NCI-H774 (cell line): ENCODE measurements around the gene HOXC4.
"Not testable (repeated sequence)": the region's sequence is repeated elsewhere in the genome, so short reads cannot be mapped to it uniquely, and the experiment has no call there.

Experiments
- DNase-seq: peaks from one replicate; lab custom pipeline; 2025; lab: John Stamatoyannopoulos, UW

Gene HOXC4

DNA sequence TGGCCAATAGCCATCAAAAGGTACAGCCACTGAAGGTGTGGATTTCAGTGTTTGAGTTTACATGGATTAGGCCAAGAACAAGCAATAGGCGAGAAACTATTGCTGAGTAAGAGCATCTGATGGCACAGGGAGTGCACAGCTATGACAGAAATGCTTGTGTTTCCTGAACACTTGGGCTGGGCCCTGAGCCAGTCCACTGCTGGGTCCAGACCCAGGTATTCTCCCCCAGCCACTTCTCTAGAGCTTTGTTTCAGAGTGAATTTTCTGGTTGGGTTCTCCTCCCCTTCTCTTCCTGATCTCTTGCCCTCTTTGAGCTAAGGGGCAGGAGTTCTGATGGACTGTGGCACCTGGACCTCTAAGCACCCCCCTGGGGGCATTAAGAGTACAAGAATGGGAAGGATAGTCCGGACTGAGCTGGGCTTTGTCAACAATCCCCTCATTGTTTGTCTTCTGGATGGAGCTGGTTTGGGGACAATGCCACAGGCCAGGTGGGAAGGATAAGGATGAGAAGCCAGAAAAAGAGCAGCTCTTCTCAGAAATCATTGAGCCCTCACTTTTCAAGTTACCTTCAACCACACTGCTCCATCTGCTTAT lies 12.4 kb upstream of the HOXC4 start:
- DNase-seq: no peak

DNA sequence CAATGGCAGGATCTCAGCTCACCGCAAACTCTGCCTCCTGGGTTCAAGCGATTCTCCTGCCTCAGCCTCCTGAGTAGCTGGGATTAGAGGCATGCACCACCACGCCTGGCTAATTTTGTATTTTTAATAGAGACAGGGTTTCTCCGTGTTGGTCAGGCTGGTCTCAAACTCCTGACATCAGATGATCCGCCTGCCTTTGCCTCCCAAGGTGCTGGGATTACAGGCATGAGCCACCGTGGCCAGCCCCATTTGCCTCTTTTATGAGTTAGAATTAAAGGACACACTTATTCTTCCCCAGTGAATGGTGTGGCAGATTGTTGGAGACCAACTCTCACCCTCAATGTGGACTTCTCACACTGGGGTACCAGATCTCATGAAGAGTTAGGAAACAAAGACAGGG lies 11.6 kb upstream of the HOXC4 start:
- not testable (repeated sequence) for DNase-seq

DNA sequence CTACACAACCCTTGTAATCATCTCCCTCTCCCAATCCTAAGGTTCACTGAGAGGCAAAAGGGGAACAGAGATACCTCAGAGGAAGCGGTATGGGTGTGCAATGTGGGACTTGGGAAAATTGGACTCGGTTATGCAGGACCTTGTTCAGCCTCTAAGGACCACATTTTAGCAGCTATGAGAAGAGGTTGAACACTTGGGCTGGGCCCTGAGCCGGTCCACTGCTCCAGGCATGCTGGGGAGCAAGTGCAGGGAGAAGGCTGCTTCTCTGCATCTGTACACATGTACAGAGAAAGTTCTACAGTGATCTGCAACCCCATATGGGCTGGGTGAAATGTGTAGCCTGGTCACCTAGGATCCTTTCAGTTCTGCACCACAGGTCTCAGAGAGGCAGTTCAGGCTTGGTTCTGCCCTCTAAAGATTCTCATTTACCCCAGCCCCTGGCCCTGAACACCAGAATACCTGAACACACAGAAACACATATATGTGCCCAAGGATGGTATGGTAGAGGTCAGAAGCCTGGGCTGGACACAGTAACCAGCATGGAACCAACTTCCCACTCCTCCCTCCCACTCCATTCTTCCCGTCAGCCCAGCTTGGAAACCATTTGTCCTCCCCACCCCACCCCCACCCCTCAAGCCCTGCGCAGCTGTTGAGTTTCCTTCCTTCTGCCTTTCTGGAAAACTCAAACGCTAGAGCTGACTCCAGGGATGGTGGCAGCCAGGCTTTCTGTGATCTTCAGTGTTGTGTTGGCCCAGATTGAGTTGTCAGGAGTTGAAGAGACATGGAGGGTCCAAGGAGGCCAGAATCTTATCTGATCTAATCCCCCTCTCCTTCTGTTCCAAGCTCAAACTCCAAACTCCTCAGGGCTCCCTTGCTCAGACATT lies 10.4 kb upstream of the HOXC4 start:
- no peak for DNase-seq

DNA sequence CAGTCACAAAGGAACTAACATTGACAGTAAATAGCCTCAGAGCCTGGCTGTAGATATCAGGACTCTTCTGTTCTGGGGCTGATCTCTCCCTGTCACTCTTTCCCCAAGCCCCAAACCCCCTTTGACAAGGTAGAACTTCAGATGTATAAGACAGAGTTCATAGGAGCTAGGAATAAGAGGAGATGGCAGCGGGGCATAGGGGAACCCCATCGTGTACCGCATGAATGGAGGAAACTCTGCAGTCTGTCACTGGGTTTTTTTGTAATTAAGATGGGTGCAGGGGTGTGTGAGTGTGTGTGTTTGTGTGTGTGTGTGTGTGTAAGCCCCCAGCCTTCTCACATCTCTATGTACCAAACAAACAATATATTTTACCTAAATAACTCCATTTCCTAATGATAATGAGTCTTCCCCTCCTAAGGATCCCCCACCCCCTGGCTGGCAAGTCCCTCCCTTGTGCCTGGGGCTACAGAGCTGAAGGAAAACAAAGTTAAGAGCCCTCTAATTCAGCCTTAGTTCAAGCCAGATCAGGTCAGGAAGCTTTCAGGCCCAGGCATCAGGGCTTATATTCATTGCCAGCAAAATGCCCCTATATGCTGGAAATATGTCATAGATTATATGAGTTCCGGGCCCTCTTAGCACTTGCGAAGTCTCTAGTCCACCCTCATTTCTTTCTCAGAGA lies 9.1 kb upstream of the HOXC4 start:
- DNase-seq: no peak

DNA sequence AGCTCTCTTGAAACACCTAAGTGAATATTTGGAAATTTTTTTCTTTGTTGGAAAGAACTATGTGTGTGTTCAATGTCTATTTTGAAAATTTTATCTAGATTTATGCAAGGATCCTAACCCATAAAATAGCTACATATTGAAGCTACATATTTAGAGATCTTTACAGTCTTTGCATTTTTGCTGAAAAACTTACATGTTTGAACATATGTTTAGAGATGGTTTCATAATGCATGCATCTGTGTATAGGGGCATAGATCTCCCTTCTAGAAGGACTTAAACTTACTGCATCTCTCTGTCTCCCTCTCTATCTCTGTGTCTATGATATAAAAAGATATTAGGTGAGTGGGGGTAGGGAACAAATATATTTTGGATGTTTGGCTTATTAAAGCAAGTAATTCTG lies 8.2 kb upstream of the HOXC4 start:
- no peak for DNase-seq

DNA sequence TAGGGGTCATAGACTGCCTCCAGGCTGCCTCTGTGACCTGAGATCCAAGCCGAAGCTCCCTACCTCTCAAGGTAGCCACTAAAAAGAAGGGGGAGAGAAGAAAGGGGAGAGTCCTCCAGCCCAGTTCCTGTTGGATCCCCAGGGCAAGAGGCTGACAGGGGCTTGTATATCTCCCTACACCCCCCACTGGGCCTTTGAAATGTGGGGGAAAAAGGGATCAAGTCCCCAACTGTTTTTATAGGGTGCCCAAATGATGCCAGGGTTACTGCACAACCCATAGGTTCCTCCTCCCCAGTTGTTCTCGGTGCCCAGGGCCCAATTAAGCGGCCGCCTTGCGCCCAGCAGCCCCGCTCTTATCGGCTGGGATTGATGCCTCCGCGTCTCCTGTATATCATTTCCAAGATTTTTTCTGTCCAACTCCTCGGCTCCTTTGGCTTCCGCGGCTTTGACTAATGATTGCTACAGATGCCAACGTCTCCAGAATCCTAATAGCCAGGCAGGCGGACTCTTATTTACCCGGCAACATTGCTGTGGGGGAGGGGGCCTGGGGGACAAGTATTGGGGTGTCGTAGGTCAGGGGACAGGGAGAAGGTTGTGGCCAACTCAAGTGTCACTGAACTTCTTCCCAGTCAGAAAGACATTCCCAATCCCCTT lies 7.6 kb upstream of the HOXC4 start:
- DNase-seq: no peak

DNA sequence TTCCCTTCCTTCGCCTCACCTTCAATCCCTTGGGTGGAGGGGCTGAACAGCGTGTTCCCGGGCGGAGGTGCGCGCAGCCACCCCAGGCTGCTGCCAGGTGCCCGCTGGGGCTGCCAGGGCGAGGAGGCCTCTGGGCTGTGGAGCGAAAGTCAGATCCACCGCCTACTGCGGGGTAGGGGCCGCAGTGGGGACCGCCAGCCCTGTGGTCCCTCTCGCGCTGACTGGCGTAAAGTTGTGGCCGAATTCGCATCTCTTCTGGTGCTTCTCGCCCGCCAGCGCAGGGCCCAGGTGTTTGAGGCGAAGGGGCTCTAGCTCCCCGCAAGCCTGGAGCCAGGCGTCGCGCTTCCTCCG lies 6.9 kb upstream of the HOXC4 start:
- DNase-seq: no peak

DNA sequence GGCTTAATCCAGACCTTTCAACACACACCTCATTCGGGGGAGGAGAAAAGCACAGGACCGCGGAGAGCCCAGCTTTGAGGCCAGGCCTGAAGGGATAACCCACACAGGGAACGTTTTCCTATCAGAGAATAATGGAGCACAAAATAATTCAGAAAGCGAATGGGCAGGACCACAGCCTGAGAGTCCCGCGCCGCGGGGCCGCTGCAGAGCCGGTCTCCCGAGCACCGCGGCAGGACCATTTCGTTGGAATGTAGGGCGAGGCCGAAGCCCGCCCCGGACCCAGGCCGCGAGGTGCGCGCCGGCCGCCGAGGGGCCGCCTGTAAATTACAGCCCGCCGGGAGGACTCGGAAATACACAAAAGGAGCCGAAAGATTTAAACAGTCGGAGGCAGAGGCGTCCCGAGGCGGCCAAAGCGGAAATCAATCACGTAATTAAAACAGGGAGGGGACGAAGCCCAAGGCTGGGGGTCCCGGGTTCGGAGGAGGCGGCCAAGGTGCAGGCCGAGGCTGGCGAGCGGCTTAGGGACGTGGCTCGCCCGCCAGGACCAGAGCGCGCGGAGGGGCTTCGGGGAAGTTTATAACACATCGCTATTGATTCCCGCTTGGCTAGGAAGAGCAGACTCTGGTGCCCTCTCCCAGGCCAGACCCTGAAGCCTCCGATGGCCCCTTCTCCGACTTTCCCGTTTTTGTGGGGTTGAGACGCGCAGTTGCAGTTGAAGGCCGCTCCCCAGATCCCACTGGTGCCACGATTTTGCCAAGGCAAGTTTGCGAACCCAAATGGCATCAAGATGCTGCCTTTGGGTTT lies 6.3 kb upstream of the HOXC4 start:
- DNase-seq: no peak

DNA sequence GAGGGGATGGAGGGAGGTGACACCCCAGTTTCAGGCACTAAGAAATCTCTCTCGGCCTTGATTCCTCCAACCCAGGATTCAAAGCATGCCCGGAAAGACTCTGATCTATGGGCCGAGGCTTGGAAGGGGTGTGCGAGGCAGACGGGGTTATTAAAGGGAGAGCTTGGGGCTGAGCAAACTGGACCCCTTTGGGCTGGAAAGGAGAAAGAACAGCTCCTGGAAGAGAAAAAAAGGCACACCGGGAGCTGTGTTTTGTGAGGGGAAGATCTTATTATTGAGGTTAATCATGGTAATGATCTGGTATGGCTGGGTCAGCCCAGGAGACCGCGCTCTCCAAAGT lies 5.7 kb upstream of the HOXC4 start:
- no peak for DNase-seq

DNA sequence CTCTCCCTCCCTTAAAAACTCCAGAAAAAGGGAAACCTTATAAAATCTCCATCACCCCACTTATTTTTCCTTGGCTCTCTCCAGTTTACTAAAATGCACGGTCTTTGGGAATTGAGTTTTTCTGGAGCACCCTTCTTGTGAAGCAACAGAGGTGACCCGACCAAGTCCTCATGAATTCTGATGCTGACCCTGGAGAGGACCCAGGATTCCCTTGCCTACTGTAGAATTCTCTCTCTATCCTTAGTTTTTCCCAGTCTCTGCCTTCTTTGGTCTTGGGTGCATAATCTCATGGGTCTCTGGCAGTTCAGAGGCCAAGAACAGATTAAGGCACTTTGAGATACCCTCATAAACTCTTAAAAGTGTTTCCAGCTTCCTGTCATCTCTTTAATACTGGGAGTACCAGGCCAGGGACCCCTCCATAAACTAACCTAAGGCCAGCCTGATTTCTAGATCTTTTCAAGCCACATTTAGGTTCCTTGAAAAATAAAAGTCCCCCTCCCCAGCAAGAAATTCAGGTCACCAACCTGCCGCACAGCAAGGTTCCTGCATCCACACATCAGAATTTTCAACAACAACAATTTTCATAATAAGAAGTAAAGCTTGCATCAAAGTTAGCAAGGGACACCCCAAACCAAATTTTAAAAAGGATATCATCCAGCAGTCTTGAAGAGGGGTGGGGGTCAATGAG lies 5.1 kb upstream of the HOXC4 start:
- no peak for DNase-seq

DNA sequence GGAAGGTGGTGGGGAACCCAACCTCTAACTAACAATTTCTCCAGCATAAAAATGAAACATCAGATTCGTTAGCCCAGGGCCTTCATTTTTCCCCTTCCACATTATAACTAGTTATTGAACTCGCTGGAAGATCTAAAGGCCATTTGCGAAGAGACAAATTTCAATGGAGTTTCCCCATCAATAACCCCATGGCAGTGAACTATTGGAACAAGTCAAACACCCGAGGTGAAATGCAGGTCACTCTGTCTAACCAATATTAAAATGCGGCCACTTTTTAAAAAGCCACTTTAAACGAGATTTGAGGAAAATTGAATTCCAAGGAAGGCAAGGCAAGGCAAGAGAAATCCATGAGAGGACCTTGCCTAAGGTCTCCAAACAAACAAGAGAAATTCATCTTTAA lies 4.5 kb upstream of the HOXC4 start:
- DNase-seq: no peak

DNA sequence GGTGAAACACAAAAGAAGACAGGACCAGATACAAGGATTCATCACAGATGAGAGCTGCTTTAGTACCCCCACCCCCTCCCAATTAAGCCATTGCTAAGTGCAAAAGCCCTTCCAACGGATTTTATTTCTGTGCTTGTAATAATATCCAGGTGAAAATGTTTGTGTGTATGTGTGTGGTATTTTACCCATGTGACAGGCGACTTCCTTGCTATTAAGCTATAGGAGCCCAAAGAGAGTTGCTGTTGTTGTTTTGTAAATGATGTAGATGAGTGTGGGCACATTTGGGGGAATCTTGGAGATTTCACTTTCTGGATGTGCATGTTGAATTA lies 3.2 kb upstream of the HOXC4 start:
- no peak for DNase-seq

DNA sequence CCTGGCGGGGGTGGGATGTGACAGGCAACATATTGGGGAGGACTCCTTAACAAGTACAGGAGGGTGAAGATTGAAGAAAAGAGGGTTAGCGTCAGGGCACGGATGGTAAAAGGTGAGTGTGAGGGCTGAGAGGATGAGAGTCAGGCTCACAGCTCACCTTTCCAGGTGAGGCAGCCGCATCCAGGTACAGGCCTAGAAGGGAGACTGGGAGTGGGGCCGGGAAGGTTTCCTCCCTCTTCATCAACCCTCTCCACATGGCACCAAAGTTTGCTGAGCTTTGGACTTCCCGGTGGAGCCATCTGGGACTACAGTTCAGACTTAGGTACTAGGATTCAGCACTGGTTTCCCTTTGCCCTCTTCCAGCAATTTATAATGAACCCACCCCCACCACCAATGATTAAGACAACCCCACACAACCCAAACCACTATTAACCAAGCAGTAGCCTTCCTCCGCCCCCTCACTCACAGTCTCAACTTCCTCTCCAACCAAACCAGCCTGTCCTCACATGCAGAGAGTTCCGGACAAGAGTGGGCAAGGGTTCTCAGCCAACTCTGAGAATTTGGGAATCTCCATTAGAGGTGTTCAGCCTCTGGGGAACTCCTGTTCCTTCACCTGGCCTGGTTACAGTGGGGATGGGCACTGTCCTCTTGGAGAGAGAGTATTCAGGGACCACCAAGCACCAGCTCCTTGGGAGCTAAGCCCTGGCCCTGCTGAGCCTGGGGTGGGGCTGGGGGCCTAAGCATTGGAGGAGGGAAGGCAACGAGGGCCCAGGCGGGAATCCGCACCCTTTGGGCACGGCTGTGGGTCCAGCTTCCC lies 2.4 kb upstream of the HOXC4 start:
- no peak for DNase-seq

DNA sequence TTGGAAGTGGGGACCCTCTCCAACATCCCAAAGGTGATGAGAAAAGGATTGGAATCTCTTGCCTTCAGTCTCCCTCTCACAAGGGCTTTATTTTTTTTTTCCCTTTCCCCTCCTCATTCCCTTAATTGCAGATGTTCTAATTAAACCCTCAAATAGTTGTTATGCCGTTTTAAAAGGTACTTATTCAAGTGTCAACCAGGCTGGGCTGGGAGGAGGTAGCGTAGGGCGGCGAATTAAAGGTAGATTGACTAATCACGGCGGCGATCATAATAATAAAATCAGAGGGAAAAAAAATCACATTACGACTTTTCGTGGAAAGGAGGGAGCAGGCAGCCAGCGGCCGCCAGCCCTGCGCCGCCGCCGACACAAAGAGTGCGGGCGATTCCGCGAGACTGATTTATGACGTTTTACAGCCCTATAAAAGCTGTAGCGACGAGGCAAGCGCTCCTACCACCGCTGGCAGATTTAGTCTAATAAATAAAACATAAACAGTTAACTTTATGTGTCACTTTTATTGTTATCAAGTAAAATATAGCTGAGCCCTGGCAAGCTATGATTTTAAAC lies 1.7 kb upstream of the HOXC4 start:
- DNase-seq: no peak

DNA sequence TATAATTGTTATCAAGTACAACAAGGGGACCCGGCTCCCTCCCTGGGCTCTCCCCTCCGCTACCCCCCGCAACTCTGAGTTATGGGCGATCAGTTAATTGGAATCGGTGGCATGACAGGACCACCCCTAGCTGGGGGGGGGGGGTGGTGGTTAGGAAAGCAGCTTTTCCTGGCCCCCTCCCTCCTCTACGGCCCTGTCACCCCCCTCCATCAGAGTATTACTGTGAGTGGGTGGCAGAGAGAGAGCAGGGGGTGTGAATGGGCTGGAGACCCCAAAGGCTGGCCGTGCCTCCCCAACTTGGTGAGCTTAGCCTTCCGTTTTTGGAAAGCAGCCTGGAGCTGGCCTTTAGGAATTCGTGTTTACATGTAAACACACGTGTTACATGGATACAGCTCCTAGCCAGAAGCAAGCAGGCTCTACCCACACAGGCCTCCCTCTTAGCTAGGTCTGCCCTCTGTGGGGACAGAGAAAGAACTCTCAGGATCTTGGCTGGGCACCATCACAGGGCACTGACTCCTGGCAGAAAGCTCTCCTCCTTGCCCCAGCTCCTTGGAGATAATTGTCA lies 1.1 kb upstream of the HOXC4 start:
- no peak for DNase-seq

DNA sequence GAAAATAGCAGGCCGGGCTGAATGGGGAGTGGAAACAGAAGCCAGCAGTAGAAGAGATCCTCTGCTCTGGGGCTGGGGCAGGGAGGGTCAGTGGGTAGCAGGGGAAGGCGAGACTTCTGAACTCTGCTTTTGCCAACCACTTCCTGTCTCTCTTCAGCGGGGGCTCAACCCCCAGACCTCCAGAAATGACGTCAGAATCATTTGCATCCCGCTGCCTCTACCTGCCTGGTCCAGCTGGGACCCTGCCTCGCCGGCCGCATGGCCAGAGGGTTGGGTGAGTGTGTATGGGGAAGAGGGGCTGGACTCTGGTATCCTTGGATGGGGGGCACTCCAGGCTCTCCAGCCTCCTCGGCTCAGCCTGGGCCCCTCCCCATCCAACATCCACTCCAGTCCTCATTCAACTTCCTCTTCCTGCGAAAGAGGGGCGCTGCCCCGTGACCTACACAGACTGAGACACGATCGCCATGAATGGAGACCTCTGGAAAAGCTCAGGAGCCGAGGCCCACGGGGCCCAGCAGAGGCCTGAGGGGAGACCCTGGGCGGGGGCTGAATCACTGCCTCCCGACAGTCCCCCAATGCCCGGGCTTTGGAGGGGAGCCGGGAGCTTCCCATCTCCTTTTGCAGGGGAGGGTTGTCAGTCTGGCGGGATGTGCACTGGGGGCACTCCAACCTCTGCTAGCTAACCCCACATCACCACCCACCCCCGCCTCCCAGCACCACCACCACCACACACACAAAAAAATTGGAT lies 458 bp upstream of the HOXC4 start:
- DNase-seq: no peak

DNA sequence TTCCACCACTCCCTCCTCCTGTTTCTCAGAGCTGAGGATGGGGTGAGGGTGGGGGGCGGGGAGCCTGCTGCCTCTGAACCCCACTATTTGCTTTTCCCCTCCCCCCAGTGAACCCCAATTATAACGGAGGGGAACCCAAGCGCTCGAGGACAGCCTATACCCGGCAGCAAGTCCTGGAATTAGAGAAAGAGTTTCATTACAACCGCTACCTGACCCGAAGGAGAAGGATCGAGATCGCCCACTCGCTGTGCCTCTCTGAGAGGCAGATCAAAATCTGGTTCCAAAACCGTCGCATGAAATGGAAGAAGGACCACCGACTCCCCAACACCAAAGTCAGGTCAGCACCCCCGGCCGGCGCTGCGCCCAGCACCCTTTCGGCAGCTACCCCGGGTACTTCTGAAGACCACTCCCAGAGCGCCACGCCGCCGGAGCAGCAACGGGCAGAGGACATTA lies 1.1 kb downstream of the HOXC4 start:
- no peak for DNase-seq

DNA sequence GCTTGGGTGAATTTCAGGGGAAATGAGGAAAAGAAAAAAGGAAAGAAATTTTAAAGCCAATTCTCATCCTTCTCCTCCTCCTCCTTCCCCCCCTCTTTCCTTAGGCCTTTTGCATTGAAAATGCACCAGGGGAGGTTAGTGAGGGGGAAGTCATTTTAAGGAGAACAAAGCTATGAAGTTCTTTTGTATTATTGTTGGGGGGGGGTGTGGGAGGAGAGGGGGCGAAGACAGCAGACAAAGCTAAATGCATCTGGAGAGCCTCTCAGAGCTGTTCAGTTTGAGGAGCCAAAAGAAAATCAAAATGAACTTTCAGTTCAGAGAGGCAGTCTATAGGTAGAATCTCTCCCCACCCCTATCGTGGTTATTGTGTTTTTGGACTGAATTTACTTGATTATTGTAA lies 1.9 kb downstream of the HOXC4 start:
- no peak for DNase-seq

DNA sequence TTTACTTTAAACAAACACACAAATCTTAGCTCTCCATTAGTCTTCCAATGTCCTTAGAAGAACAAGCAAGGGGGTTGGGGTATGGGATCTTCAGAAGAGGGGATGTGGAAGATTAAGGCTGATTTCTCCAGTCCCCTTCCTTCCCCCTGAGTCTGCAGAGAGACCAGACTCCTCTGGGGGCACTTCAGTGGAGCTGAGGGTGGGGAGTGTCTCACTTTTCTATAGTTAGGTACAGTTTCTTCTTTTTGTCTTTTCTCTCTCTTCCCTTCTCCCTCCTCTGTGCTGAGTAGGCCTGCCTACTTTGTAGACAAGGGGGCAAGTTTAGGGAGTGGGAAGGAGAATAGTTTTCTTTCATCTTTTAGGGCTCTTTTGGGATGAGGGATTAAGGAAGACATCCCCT lies 2.5 kb downstream of the HOXC4 start:
- no peak for DNase-seq
